SK-N-SH (cell line): Measurements from ENCODE around the gene DEAF1. TPM values are rescaled to one million over a fixed set of nuclear protein-coding genes. Genes with fewer than 3 reads are reported as not detected.

ENCODE experiments used
- CTCF ChIA-PET: fragments of 300-600, 350-600 bp; formaldehyde crosslinking; extraction: SDS; loops from one replicate; lab custom pipeline; 2021; lab: Yijun Ruan, JAX
- POLR2A ChIA-PET: fragments of 350-600 bp; sonication (Branson Sonifier 250); formaldehyde crosslinking; extraction: SDS; loops from one replicate; lab custom pipeline; 2020; ENCODE audit warnings: antibody characterized with exemption, inconsistent platforms; lab: Yijun Ruan, JAX
- DNase-seq: peaks from one replicate; pipeline ENCODE4 v3.0.0; 2012
- H2AFZ ChIP-seq: fragments of 200-600 bp; sonication (generic); 2 replicates; pipeline ENCODE4 v1.8.1; 2016; ENCODE audit warnings: antibody characterized with exemption, mild to moderate bottlenecking, low read depth
- H3F3A ChIP-seq: fragments of 200-600 bp; sonication (generic); replicated peaks from 2 replicates; pipeline ENCODE3; 2016; ENCODE audit warnings: antibody characterized with exemption, mild to moderate bottlenecking; ENCODE audit not compliant: insufficient read depth
- H3K27ac ChIP-seq, 2 experiments: fragments of 200-500 bp in 1 of 2; fragments of 200-600 bp in 1 of 2; sonication (Bioruptor generic) in 1 of 2; sonication (generic), shearing (Covaris generic) in 1 of 2; 2 replicates each; pipeline versions ENCODE4 v1.5.1 to v1.6.1; 2014 to 2016; ENCODE audit warnings: low read depth in 2 of 2, inconsistent platforms in 1 of 2, low read length in 1 of 2, mild to moderate bottlenecking in 1 of 2, mixed read lengths in 1 of 2
- H3K27me3 ChIP-seq: fragments of 200-600 bp; sonication (generic), shearing (Covaris generic); 2 replicates; pipeline ENCODE4 v1.6.1; 2016; ENCODE audit warnings: mixed run types; ENCODE audit not compliant: insufficient read depth
- H3K36me3 ChIP-seq, 2 experiments: fragments of 200-500 bp in 1 of 2; fragments of 200-600 bp in 1 of 2; sonication (Bioruptor generic) in 1 of 2; sonication (generic) in 1 of 2; replicated peaks in 1 of 2; 2 replicates each; pipeline versions ENCODE3 to v1.5.1; 2014 to 2016; ENCODE audit warnings: low read length in 1 of 2, mild to moderate bottlenecking in 1 of 2; ENCODE audit not compliant: insufficient read depth in 2 of 2, control insufficient read depth in 1 of 2
- H3K4me1 ChIP-seq, 2 experiments: fragments of 200-500 bp in 1 of 2; fragments of 200-600 bp in 1 of 2; sonication (Bioruptor generic) in 1 of 2; sonication (generic), shearing (Covaris generic) in 1 of 2; 2 replicates each; pipeline versions ENCODE4 v1.5.1 to v1.6.1; 2014 to 2016; ENCODE audit warnings: low read depth in 1 of 2, low read length in 1 of 2, mixed run types in 1 of 2; ENCODE audit not compliant: insufficient read depth in 2 of 2, control insufficient read depth in 1 of 2
- H3K4me2 ChIP-seq: fragments of 200-600 bp; sonication (generic), shearing (Covaris generic); 2 replicates; pipeline ENCODE4 v1.6.1; 2017; ENCODE audit warnings: mixed run types
- H3K4me3 ChIP-seq, 2 experiments: fragments of 200-500 bp in 1 of 2; fragments of 200-600 bp in 1 of 2; sonication (Bioruptor generic) in 1 of 2; sonication (generic), shearing (Covaris generic) in 1 of 2; 2 replicates each; pipeline versions ENCODE4 v1.5.1 to v1.8.1; 2014 to 2016; ENCODE audit warnings: low read depth in 2 of 2, inconsistent platforms in 1 of 2, low read length in 1 of 2, mild to moderate bottlenecking in 1 of 2, mixed read lengths in 1 of 2, moderate library complexity in 1 of 2
- H3K79me2 ChIP-seq: fragments of 200-600 bp; sonication (generic); 2 replicates; pipeline ENCODE4 v1.8.1; 2017; ENCODE audit warnings: mild to moderate bottlenecking; ENCODE audit not compliant: insufficient read depth
- H3K9ac ChIP-seq: fragments of 200-600 bp; sonication (generic); 2 replicates; pipeline ENCODE4 v1.6.1; 2017; ENCODE audit warnings: mixed run types
- H3K9me2 ChIP-seq: fragments of 200-600 bp; sonication (generic); 2 replicates; pipeline ENCODE4 v1.6.1; 2017; ENCODE audit warnings: mixed run types
- H3K9me3 ChIP-seq: fragments of 200-600 bp; sonication (generic); 2 replicates; pipeline ENCODE4 v1.6.1; 2017; ENCODE audit warnings: mixed run types, mild to moderate bottlenecking, moderate library complexity
- H4K20me1 ChIP-seq: fragments of 200-600 bp; sonication (generic); 2 replicates; pipeline ENCODE4 v1.6.1; 2017; ENCODE audit warnings: mild to moderate bottlenecking, mixed run types; ENCODE audit not compliant: insufficient read depth
- CHD2 ChIP-seq: fragments of 150-350 bp; IDR thresholded peaks from 2 replicates; pipeline ENCODE4 v1.6.1; 2018; ENCODE audit warnings: low read length; ENCODE audit not compliant: partially characterized antibody
- FOXJ3 ChIP-seq: sonication (generic); formaldehyde crosslinking; IDR thresholded peaks from 2 replicates; pipeline ENCODE4 v1.5.1; 2020; ENCODE audit warnings: mild to moderate bottlenecking, missing genetic modification reagents
- GABPA ChIP-seq: IDR thresholded peaks from 2 replicates; pipeline ENCODE4 v1.4.0; 2012; ENCODE audit warnings: low read depth, mild to moderate bottlenecking
- GATA2 ChIP-seq: sonication (generic); formaldehyde crosslinking; IDR thresholded peaks from 2 replicates; pipeline ENCODE4 v1.5.0; 2020; ENCODE audit warnings: mild to moderate bottlenecking, missing genetic modification reagents
- NFIC ChIP-seq: IDR thresholded peaks from 2 replicates; pipeline ENCODE4 v1.4.0; 2012; ENCODE audit warnings: borderline replicate concordance
- NRF1 ChIP-seq: IDR thresholded peaks from 2 replicates; pipeline ENCODE4 v1.6.1; 2012; ENCODE audit warnings: low read depth, mild to moderate bottlenecking, low read length
- POLR2AphosphoS5 ChIP-seq: IDR thresholded peaks from 2 replicates; pipeline ENCODE4 v1.6.1; 2012; ENCODE audit warnings: low read depth, low read length
- RAD21 ChIP-seq: IDR thresholded peaks from 2 replicates; pipeline ENCODE4 v1.6.1; 2012; ENCODE audit warnings: mild to moderate bottlenecking, low read length
- RCOR1 ChIP-seq: fragments of 150-350 bp; IDR thresholded peaks from 2 replicates; pipeline ENCODE4 v1.6.1; 2017; ENCODE audit warnings: antibody characterized with exemption, low read length
- REST ChIP-seq: IDR thresholded peaks from 2 replicates; pipeline ENCODE4 v1.6.1; 2012; ENCODE audit warnings: mild to moderate bottlenecking, low read depth, low read length, moderate library complexity
- SIN3A ChIP-seq: IDR thresholded peaks from 2 replicates; pipeline ENCODE4 v1.6.1; 2012; ENCODE audit warnings: low read depth, mild to moderate bottlenecking, low read length, moderate library complexity, borderline replicate concordance
- SMC3 ChIP-seq: IDR thresholded peaks from 2 replicates; pipeline ENCODE4 v1.6.1; 2012; ENCODE audit warnings: low read depth, low read length, improper control_type of control experiment
- TAF1 ChIP-seq: IDR thresholded peaks from 2 replicates; pipeline ENCODE4 v1.6.1; 2012; ENCODE audit warnings: low read depth, mild to moderate bottlenecking, low read length, moderate library complexity, borderline replicate concordance
- YY1 ChIP-seq: IDR thresholded peaks from 2 replicates; pipeline ENCODE4 v1.4.0; 2012; ENCODE audit warnings: low read depth, mild to moderate bottlenecking
- ZBTB33 ChIP-seq: IDR thresholded peaks from 2 replicates; pipeline ENCODE4 v1.4.0; 2012; ENCODE audit warnings: low read depth, borderline replicate concordance
- WGBS: methylation state at CpG from one replicate; pipeline ENCODE4 v1.1.6; 2017; ENCODE audit warnings: low lambda C conversion rate; 5-methylcytosine and 5-hydroxymethylcytosine counted together
- polyA plus RNA-seq, 3 experiments: library from polyadenylated mRNA; depleted of rRNA; stranded (reverse); fragments of >200 nt; gene quantifications; 2 replicates each; pipeline ENCODE4 v1.2.3, GENCODE V29; 2012
- TF ChIP-seq, protein P1 (sequence below): IDR thresholded peaks from 2 replicates; pipeline ENCODE4 v1.4.0; 2012; ENCODE audit warnings: low read depth

DEAF1 gene
- polyA plus RNA-seq, 1 of the 3 experiments (the other 2 are of a cell fraction): 40.6 TPM

- peaks cover 4 to 27% of the 10 kb centered on the region in 2 experiments; a peak in 1 of 4 replicates for H3K4me1 ChIP-seq
- H3K36me3 ChIP-seq: peaks cover 30 to 79% of the 10 kb centered on the region in 2 experiments
- no peaks in the 10 kb centered on the region for H3K9me3 ChIP-seq
- H4K20me1 ChIP-seq: peaks cover 36% of the 10 kb centered on the region
- no peak overlapping the region for H3K4me3 ChIP-seq
- DNase-seq: no peak
- ChIA-PET POLR2A (no interaction called here), CTCF (no interaction called here)
- H3K27ac ChIP-seq: no peak overlapping the region
- TF ChIP-seq NFIC: no peak
- no peak for TF ChIP-seq RCOR1
- TF ChIP-seq GATA2 (CRISPR knock-in tag): no peak
- TF ChIP-seq REST: no peak
- TF ChIP-seq, protein P1, sequence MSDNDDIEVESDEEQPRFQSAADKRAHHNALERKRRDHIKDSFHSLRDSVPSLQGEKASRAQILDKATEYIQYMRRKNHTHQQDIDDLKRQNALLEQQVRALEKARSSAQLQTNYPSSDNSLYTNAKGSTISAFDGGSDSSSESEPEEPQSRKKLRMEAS: no peak
- no peak for TF ChIP-seq ZBTB33
- TF ChIP-seq NRF1: no peak
- no peak for TF ChIP-seq GABPA
- TF ChIP-seq SMC3: no peak
- TF ChIP-seq FOXJ3: no peak
- no peaks in the 10 kb centered on the region for H3K9me2 ChIP-seq
- H2AFZ ChIP-seq: no peak overlapping the region
- H3K79me2 ChIP-seq: peaks cover 7% of the 10 kb centered on the region; the same call in 1 of the 2 replicates
- 100% methylated on average over 1 of the region's 18 CpGs for WGBS
- H3K9ac ChIP-seq: no peak overlapping the region
- H3K27me3 ChIP-seq: no peaks in the 10 kb centered on the region
- H3K4me2 ChIP-seq: no peak overlapping the region
- peaks cover 6% of the 10 kb centered on the region for H3F3A ChIP-seq
These were observed 84.7 kb downstream of the DEAF1 start for GRCh38 chr11:610146-610801.

DNA sequence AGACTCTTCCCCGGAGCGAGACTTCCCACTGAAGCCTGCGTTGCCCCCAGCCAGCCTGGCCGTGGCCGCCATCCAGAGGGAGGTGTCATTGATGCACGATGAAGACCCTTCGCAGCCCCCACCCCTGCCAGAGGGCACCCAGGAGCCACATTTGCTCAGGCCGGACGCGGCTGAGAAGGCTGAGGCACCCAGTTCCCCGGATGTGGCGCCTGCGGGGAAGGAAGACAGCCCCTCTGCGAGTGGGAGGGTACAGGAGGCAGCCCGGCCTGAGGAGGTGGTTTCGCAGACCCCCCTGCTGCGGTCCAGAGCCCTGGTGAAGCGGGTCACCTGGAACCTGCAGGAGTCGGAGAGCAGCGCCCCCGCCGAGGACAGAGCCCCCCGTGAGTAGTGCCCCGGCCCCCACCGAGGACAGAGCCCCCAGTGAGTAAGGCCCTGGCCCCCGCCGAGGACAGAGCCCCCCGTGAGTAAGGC, 85.6 kb downstream of the DEAF1 start:
- Histone ChIP-seq H3K4me3 (no peak overlapping the region), H4K20me1 (peaks cover 30% of the 10 kb centered on the region), H3K27ac (no peak overlapping the region), H2AFZ (no peak overlapping the region), H3K9ac (no peak overlapping the region), H3K27me3 (no peaks in the 10 kb centered on the region), H3K4me1 (peaks cover 4 to 18% of the 10 kb centered on the region in 2 experiments; a peak in 1 of 4 replicates), H3K9me3 (no peaks in the 10 kb centered on the region), H3K79me2 (peaks cover 7% of the 10 kb centered on the region; the same call in 1 of the 2 replicates), H3K36me3 (peaks cover 37 to 87% of the 10 kb centered on the region in 2 experiments), H3K9me2 (no peaks in the 10 kb centered on the region), H3K4me2 (no peak overlapping the region), H3F3A (peaks cover 6% of the 10 kb centered on the region)
- CTCF ChIA-PET: no interaction called here
- 81% methylated on average over 6 of the region's 28 CpGs for WGBS
- POLR2A ChIA-PET: interaction anchor here (1.2 kb wide), 1 partner anchor 24 kb away, joined by 3 read pairs; no protein-coding TSS in a partner anchor
- DNase-seq: no peak
- TF ChIP-seq CHD2: no peak
- no peak for TF ChIP-seq RAD21
- TF ChIP-seq SIN3A: no peak
- no peak for TF ChIP-seq NFIC
- no peak for TF ChIP-seq POLR2AphosphoS5
- TF ChIP-seq TAF1: no peak
- no peak for TF ChIP-seq YY1
- TF ChIP-seq REST: no peak
- TF ChIP-seq, protein P1: no peak
